SIG-M5 treated with dmso at 0.1 percent for 504 hours (cell line): Measurements from ENCODE around the gene RFX4.
A peak's percentile ranks its signal among the peaks of the same experiment; 100 is the strongest.
"Not testable (repeated sequence)": the region's sequence is repeated elsewhere in the genome, so short reads cannot be mapped to it uniquely, and the experiment has no call there.

Experiments used
- DNase-seq: peaks from one replicate; lab custom pipeline; 2025; ENCODE audit not compliant: unreplicated experiment; lab: John Stamatoyannopoulos, UW

The RFX4 gene

DNA sequence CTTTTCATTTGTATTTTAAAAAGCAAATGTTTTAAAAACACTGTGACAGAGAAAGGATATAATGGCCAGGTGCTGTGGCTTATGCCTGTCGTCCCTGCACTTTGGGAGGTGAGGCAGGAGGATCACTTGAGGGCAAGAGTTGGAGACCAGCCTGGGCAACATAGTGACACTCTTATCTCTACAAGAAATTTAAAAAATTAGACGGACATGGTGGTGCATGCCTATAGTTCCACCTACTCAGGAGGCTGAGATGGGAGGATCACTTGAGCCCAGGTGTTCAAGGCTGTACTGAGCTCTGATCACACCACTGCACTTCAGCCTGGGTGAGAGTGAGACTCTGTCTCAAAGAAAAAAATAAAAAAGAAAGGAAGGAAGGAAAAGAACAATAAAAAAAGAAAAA lies 7.8 kb downstream of the RFX4 start:
- no peak for DNase-seq

DNA sequence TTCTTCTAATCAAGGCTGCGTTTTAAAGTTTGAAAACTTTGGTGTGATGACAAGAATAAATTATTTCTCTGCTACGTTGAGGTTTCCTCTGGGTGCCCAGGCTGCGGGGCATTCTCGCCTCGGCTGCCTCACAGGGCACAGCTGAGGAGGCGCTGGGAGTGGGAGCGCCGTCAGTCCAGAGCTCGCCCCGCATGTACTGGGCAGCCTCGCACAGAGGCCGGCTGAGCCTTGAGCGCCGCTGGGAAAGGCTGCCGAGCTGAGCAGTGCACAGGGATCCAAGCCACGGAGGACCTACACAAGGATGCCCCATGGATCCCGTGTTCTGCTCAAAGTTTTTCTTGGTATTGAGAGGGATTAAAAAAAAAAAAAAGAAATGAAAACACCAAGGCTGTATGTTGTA lies 11.6 kb downstream of the RFX4 start:
- no peak for DNase-seq

DNA sequence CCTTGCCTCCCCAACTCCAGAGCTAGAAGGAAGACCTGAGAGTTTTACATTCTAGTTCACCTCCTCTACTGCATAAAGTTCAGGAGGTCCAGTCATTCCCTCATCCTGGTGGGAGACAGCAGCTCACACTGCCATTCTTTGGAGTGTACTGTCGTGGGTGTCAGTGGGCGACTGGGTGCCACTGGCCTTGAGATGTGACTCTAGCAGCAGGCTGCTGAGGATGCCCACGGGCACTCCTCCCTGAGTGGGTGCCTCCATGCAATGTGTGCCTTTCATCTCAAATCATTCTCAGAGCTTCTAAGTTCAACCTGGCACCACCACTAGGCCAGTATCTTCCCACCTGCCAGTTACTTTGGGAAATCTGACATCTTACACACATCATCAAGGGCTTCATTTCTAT lies 12.5 kb downstream of the RFX4 start:
- DNase-seq, result no peak

DNA sequence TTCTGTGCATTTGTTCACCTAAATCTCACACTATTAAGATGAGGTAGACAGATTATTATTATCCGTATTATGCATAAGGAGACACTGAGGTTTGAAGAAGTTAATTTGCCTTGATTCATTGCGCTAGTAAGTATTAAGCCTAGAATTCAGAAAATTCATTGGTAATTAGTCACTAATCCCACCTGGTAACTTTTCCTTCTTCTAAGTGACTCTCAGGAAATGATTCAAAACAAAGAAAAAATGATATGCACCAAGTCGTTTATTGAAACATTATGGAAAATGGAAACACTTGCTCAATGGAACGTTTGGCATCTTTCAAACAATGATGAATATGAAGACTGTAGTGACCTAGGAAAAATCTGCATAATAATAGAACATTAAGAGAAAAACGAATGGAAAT lies 15.2 kb downstream of the RFX4 start:
- no peak for DNase-seq

DNA sequence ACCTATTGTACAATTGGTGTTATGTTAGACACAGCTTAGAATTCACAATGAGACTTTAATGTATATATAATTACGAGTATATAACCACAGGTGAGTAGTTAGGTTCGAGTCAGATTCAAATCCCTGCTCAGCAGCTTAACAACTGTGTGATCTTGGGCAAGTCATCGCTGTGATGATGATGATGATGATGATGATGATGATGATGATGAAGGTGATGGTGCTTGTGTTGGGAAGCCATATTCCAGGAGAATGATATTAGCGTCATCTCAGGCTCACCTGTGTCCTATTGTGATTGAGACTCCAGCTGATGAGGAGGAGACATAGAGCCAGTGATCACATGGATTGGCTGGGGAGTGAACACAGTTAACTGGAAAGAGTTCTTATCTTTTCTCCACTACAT lies 16.5 kb downstream of the RFX4 start:
- DNase-seq, result no peak

DNA sequence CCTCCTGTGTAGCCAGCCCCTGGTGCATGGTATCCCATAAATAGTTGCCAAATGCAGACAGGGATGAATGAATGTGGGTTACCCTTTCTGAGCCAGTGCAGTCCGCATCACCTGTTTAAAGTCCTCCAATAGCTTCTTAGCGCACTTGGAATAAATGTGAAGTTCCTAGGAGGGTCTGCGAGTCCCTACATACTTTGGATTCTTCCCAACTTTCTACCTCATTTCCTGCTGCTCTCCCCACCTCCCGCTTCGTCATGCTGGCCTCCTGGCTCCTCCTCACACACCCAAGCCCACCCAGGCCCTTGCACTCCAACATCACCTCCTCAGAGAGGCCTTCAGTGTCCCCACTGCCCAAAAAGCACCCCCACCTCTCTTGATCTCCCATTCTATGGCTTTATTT lies 17.7 kb downstream of the RFX4 start:
- no peak for DNase-seq

DNA sequence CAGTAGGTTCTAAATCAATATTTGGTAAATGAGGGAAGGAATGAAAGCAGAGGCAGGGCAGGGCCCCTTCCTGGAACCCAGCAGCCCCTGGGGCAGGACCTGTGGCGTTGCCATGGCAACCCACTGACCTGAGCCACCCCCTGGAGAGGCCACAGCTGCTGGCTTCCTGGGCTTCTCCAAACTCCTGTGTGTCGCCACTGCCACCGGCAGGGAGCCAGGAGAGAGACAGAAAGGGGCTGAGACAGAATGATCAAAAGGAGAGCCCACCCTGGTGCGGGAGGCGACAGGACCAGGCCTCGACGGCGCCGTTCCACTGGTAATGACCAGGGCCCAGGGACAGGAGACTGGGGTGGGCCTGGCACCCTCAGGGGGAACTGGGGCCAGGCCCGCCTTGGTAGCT lies 18.2 kb downstream of the RFX4 start:
- no peak for DNase-seq

DNA sequence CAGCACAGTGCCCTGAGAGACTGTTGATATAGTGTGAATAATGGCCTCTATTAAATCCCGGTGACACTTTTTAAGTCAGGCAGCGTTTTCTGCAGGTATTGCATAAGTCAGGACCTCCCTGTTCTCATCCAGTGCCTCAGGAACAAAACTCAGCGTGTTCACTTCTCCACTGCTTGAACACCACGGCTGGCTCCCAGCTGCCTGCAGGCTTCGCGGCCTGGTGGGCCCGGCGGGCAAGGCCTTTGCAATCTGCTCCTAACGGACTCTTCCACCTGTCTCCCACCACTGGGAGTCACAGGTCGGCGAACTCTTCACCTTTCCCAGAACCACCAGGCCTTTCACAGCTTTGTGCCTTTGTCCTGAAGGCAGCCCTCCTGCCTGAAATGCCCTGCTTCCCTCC lies 18.7 kb downstream of the RFX4 start:
- no peak for DNase-seq

DNA sequence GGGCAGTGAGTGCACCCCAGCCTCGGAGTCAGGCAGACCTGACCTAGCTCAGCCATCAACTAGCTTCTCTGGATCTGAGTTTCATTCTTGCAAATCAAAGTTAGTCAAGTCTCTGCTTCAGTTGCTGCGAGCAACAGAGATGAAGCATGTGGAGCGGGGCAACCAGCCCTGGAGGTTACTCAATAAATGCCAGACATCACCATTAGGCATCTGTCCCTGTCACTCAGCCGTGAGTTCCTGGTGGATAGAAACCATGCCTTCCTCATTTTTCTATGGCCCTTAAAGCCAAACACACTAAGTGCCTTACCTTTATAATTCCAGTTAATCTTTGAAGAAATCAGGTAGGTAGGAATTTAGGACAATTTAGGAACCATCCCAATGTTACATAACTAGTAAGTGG lies 19.3 kb downstream of the RFX4 start:
- peak; percentile 3 for DNase-seq

DNA sequence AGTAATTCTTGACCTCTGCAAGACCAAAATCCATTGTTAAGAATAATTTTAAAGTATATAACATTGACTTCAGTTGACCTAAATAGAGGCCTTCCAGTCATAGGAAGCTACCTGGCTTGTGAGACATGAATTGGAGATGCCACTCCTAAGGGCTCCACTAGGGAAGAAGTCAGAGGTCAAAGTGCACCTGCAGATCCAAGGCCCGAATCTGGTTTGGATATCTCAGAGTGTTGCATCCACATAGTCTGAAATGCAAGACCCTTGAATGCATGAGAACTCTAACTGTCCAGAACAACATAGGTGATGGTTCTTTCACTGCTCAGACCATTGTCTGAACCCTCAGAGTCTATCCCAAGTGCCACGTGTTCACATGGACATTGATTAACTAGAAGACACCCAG lies 22.4 kb downstream of the RFX4 start:
- no peak for DNase-seq

DNA sequence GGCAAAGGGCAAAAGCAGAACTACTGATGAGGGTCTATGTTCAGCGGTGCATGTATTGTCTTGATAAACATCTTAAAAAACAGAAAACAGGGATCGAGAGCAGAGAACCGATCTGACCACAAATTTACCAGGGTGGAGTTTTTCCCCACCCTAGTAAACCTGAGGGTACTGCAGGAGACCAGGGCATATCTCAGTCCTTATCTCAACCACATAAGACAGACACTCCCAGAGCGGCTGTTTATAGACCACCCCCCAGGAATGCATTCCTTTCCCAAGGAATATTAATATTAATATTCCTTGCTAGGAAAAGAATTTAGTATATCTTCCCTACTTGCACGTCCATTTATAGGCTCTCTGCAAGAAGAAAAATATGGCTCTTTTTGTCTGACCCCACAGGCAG lies 37.8 kb downstream of the RFX4 start:
- not testable (repeated sequence) for DNase-seq

DNA sequence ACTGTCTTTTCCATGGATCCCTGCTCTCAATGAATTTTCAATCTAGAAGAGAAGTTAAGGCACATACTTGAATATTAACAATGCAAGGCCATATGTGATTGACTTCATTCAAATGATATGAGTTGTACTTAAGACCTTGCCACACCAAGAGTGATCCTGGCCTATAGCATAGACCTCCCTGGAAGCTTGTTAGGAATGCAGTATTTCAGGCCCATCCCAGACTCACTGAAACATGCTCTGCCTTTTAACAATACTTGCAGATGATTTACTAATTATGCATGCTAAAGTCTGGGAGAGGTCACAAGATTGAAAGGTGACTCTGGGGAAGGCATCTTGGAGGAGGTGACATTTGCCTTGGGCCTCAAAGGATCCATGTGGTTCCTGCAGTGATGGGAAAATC lies 43.2 kb downstream of the RFX4 start:
- DNase-seq, result no peak

DNA sequence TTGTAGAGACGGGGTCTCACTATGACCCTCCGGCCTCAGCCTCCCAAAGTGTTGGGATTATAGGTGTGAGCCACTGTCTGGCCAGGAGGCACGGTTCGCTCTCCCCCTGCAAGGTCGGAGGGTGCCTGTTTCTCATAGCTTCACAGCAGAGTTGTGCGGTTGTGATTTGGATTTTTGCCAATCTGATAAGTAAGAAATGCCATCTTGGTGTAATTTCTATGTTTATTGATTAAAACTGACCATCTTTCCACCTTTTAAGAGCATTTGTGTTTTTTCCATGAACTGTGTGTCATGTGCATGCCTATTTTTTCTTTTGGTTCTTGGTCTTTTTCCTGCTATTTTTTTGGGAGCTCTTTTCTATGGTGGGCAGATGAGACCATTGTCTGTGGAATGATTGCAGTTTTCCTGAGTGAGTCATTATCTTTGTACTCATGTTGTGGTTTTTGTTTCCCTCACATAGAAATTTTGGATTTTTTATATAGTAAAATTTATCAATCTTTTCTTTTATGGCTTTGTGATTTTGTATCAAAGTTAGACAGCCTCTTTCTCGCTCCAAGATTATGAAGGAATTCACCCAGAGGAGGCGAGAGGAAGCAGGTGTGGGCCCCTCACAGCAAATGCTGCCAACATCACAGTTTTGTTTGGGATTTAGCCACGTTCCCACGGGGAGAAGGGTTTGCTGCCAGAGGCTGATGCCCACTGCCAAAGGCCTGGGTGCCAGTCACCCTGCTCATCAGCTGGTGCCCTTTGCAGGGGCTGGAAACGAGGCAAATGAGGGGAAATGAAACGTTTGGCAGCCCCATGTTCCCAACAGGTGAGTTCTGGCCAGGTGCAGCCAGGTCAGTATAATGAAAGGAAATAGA lies 47.2 kb downstream of the RFX4 start:
- no peak for DNase-seq

DNA sequence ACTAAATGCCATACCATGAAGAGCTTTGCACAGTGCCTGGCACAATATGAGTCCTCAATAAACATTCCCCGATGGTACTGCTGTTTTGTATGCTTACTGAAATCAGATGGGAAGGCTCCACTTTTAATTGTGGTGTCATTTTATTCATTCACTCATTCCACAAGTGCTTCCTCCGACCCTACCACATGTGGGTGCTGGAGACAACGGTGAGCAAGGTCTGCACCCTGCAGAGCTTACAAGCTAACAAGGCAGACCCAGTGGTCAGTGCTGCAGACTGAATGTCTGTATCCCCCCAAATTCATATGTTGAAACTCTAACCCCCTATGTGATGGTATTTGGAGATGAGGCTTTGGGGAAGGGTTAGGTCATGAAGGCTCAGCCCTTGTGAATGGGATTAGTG lies 48.3 kb downstream of the RFX4 start:
- no peak for DNase-seq

DNA sequence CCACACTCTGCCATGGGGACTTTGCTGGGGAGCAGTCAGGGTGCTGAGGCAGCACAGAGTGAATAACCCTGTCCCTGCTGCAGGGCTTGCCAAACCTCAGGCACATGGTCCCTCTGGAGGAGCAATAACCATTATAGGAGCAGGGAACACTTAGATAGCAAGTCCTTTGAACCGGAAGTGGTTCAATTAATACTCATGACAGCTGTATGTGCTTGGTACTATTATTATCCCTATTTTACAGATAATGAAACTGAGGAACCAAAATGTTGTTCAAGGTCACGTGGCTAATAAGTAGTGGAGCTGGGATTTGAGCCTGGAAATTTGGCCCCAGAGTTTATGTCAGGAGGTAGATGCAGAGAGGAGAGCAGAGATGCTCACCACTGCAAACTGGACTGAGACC lies 49.0 kb downstream of the RFX4 start:
- no peak for DNase-seq

DNA sequence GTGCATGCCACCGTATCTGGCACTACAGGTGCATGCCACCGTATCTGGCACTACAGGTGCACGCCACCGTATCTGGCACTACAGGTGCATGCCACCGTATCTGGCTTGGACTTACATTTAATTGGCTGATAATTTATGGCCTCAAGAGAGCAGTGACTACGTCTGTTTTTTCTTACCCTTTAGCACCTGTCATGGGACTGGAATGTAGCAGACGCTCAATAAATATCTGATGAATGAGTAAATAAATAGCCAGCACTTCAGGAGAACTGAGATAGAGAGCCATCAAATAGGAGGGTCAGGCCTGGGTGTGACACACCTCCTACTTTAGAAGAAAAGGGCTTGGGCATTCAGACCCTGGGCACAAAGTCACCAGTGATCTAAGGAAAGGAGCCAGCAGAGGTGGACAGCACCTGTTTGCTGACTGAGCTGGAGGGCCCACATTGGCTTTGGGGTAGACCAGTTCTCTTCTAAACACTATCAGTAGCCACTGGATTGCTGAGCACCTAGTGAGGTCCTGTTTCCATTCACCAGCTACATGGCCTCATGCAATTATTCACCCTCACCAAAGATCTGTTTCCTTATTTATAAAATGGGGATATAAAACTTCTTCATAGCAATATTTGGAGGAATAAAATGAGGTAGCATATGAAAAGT lies 50.1 kb downstream of the RFX4 start:
- no peak for DNase-seq

DNA sequence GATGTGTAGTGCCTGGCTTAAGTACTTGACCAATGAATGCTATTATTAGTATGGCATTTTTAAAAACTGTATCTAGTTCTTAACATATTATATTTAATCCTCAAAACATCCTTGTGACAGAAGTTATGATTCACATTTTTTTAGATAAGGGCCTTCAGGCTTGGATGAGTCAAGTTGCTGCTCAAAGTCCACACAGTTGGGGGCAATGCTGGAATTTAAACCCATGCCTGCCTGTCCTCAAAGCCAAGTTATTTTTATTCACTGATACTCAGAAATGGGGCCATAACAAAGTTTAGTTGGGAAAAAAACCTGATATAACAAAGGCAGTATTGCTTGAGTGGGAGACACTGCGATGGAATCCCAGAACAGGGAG lies 50.6 kb downstream of the RFX4 start:
- no peak for DNase-seq

DNA sequence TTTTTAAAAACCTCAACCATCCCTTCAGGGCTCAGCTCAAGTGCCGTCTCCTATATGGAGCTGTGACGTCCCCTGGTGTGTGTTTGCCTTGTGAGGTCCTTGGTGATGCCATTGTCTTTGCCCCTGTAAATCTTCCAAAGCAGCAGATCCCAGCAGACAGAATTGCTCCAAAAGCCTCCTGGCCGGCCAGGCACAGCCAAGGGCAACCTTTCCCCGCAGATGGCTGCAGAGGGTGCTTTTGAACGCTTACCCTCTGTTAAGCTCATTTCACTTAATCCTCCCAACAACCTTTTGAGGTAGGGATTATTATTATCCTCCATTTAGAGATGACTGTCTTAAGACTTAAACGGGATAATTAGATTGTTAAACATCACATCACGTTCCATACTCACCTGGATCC lies 51.4 kb downstream of the RFX4 start:
- no peak for DNase-seq

DNA sequence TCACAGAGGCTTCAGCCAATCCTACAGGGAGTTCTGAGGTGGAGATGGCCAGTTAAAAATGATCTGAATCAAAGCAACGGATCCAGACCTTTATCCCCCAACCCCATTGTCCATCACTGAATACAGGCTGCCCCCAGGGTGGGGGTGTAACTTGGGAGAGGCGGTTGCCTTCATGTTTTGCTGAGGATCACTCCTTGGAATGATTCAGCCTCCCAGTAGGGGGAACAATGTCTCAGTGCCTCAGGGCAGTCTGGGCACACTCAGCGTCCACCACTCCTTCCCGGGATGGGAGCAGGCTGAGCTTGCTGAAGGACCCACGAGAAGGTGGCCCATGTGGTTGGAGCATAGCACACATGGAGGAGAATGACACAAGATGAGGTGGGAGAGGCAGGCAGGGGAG lies 60.2 kb downstream of the RFX4 start:
- DNase-seq, result no peak

DNA sequence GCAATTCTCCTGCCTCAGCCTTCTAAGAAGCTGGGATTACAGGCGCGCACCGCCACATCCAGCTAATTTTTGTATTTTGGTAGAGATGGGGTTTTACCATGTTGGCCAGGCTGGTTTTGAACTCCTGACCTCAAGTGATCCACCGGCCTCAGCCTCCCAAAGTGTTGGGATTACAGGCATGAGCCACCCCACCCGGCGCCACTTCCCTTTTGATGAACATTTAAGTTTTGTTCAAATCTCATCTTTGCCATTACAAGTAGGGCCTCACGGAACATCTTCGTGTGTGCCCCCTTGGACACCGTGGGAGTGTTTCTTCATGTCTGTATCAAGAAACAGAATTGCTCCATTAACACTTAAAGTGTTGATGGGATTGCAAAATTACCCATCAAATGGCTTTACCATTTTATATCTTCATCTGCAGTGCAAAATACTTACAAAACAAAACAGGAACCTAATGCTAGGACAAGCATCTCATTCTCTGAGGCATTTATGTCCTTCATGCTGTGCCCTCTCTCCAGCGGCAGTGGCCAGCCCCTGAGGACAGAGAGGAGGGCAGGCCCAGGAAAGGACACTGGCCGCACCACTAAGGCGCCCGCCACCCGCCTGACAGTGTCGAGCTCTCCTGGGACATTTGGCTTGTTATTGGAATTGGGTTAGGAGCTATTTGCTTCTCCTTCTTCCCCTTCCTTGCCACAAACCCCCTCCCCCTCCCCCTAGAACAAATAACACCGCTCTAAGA lies 61.7 kb downstream of the RFX4 start:
- DNase-seq, result no peak

DNA sequence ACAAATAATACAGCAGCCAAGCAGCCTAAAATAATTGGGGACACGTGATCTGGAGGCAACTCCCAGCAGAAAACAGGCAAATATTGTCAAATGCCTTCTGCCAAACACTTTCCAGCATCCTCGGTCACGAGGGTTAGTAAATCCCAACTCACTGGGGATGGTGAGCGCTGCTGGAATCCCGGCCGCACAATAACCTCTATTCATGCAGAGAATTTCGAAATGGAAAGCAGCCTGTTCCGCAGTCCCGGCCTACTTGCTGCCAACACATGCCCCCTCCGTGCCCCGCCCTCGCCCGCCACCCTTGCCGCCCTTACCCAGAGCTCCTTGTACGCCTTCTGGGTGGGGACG lies 62.2 kb downstream of the RFX4 start:
- DNase-seq, result peak; percentile 12
